Kidney epithelial cell (primary cell): Measurements from ENCODE around the gene LRRN3. TPM values are rescaled to one million over a fixed set of nuclear protein-coding genes. Genes with fewer than 3 reads are reported as not detected.

Experiments
- DNase-seq: peaks from one replicate; pipeline ENCODE4 v3.0.0-alpha.2; 2010; ENCODE audit warnings: low read depth
- H3K27me3 ChIP-seq: 2 replicates; pipeline ENCODE4 v1.6.0; 2011; ENCODE audit warnings: low read length; ENCODE audit not compliant: control insufficient read depth, insufficient read depth
- H3K36me3 ChIP-seq: 2 replicates; pipeline ENCODE4 v1.5.1; 2011; ENCODE audit warnings: low read length; ENCODE audit not compliant: control insufficient read depth, insufficient read depth
- H3K4me3 ChIP-seq: 2 replicates; pipeline ENCODE4 v1.5.1; 2011; ENCODE audit warnings: low read depth, mild to moderate bottlenecking, control low read depth, low read length
- total RNA-seq: library from RNA; depleted of rRNA; stranded (reverse); fragments of >200 nt; gene quantifications from 2 replicates; pipeline ENCODE4 v1.2.3, GENCODE V29; 2015
- TF ChIP-seq, protein P1 (sequence below): IDR thresholded peaks from 2 replicates; pipeline ENCODE4 v1.5.1; 2011; ENCODE audit warnings: mild to moderate bottlenecking, moderate library complexity, low read length, control low read depth, inconsistent platforms; ENCODE audit not compliant: insufficient read depth, poor library complexity, severe bottlenecking

LRRN3 gene
- total RNA-seq, 1 donor from 2014 or later, result 0.38 TPM

DNA sequence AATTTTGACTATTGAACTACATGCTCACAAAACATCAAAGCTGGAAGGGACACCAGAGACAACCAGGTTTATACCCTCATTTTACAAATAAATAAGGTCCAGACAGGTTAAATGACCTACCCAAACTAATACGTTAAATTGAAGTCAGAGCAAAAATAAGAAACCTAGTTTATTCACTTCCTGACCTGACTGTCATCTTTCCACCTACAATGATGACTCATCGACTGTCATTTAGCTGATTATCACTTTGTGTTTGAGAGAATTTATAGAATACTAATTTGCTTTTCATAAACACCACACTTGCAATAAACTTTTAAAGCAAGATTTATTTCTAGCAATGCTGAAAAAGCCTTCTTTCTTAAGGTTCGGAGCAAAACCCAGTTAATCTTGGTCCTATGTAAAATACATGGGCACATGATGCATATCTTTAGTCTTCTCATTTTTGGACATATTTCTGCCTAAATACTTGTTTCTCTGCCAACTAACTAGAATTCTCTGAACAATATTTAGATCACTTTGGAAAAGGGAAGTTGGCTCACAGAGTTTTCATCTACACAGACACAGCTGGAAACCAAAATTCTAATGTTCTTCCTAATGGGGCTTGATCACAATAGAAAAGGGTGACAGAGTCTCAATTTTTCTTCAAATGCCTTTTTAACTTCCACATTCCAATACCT, 16.7 kb upstream of the LRRN3 start:
- DNase-seq, result no peak
- no peaks in the 10 kb centered on the region for H3K27me3 ChIP-seq
- H3K4me3 ChIP-seq, result no peak overlapping the region
- TF ChIP-seq, protein P1, sequence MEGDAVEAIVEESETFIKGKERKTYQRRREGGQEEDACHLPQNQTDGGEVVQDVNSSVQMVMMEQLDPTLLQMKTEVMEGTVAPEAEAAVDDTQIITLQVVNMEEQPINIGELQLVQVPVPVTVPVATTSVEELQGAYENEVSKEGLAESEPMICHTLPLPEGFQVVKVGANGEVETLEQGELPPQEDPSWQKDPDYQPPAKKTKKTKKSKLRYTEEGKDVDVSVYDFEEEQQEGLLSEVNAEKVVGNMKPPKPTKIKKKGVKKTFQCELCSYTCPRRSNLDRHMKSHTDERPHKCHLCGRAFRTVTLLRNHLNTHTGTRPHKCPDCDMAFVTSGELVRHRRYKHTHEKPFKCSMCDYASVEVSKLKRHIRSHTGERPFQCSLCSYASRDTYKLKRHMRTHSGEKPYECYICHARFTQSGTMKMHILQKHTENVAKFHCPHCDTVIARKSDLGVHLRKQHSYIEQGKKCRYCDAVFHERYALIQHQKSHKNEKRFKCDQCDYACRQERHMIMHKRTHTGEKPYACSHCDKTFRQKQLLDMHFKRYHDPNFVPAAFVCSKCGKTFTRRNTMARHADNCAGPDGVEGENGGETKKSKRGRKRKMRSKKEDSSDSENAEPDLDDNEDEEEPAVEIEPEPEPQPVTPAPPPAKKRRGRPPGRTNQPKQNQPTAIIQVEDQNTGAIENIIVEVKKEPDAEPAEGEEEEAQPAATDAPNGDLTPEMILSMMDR, result no peak
- no peaks in the 10 kb centered on the region for H3K36me3 ChIP-seq

DNA sequence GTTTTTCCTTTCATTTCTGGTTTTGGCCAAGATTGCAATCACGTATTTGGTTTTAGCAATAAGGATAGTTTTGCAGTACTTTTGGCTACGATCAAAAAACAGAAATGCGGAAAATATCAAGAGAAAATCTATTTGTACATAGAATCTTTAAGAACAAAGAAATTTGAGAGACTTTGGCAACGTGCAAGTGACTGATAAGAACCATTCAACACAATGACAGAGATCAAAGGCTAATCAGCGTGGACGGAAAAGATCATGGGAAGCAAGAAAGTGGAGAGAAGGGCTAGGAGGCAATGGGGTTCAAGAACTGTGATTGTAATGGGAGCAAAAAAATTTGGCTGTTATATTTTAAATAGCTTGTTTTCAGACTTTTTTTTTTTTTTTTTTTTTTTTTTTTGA, 16.2 kb upstream of the LRRN3 start:
- no peaks in the 10 kb centered on the region for H3K27me3 ChIP-seq
- DNase-seq, result no peak
- TF ChIP-seq, protein P1, result no peak
- H3K36me3 ChIP-seq, result no peaks in the 10 kb centered on the region
- no peak overlapping the region for H3K4me3 ChIP-seq

DNA sequence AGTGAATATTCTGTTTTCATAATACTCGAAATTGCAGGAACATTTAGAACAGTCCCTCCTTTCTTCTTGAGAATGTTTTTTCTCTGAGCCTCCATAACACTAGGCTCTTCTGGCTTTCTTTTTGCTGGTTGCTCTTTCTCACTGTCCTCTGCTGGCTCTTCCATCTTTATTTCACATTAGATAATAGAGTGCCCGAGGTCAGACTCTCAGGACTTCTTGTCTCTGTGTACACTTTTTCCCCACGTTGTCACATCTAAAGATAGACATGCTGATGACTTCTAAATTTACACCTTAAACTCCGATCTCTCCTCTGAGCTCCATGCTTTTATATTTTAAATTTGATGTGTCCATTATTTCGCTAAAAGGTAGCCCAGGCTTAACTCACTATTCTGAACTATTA, 15.4 kb upstream of the LRRN3 start:
- Histone ChIP-seq H3K4me3 (no peak overlapping the region), H3K27me3 (no peaks in the 10 kb centered on the region), H3K36me3 (no peaks in the 10 kb centered on the region)
- TF ChIP-seq, protein P1, result no peak
- DNase-seq, result no peak

DNA sequence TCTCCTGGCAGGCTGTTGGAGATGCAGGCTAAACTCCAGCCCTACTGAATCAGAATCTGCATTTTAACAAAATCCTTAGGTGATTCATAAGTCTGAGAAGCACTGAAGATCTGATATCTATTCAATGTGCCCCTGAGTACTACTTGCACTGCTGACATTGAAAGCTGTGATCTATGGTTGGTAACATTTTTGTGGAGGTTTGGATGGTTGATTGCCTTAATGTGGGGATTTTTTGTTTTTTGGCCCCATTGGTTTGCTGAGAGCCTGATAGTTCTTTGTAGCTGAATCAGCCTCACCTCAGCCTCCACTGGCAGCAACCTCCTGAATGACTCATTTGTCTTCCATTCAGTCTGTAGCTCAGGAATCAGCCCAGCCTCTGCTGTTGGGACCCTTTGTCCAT, 14.7 kb upstream of the LRRN3 start:
- H3K4me3 ChIP-seq, result no peak overlapping the region
- no peak for DNase-seq
- TF ChIP-seq, protein P1, result no peak

DNA sequence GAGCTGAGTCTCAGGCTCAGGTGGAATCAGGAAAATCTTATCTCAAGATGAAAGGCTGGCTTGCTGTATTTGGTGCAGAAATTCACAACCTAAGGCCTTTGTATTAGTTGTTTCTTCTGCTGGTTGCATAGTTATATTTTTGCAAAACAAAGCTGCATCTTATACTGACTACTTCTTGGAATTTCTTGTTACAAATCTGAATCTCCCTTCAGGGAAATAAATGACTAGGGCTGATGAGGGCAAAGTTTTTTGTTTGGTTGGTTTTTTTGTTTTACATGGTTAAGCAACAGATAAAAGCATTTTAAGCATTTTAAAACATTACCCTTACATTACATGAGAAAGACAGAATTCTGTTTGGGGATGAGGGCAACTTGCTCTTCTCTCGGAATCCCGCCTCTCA, 13.9 kb upstream of the LRRN3 start:
- DNase-seq, result no peak
- Histone ChIP-seq H3K27me3 (no peaks in the 10 kb centered on the region), H3K36me3 (no peaks in the 10 kb centered on the region), H3K4me3 (no peak overlapping the region)
- TF ChIP-seq, protein P1, result no peak

More for the DNA sequence above, 14.7 kb upstream of the LRRN3 start:
- Histone ChIP-seq H3K27me3 (no peaks in the 10 kb centered on the region), H3K36me3 (no peaks in the 10 kb centered on the region)
